GM12878 (cell line): ENCODE results near the gene S100A3. TPM values are rescaled to one million over a fixed set of nuclear protein-coding genes. Genes with fewer than 3 reads are reported as not detected.

Experiments used
- ATAC-seq: fragments of 200-7000 bp; cut with Tn5 transposase; 3 replicates; pipeline ENCODE4 v1.9.1; 2020; ENCODE audit warnings: mild to moderate bottlenecking, moderate library complexity
- BruUV-seq: library from RNA; stranded (reverse); fragments of 400-500 nt; replicated peaks from 2 replicates; lab custom pipeline; 2021; lab: Mats Ljungman, UMichigan
- CTCF ChIA-PET: fragments of 300-600 bp; sonication (Branson Sonifier 250); formaldehyde crosslinking; extraction: SDS; loops from one replicate; lab custom pipeline; 2021; ENCODE audit warnings: inconsistent platforms; lab: Yijun Ruan, JAX
- POLR2A ChIA-PET: fragments of 350-600 bp; formaldehyde crosslinking; extraction: SDS; loops from one replicate; lab custom pipeline; 2021; ENCODE audit warnings: inconsistent platforms; lab: Charles Lee
- RAD21 ChIA-PET: fragments of 300-600 bp; sonication (Branson Sonifier 250); formaldehyde crosslinking; loops from one replicate; lab custom pipeline; 2023; ENCODE audit warnings: antibody characterized with exemption; ENCODE audit not compliant: unreplicated experiment; lab: Charles Lee
- SMC1A ChIA-PET: fragments of 300-600 bp; sonication (Branson Sonifier 250); formaldehyde crosslinking; loops from one replicate; lab custom pipeline; 2023; ENCODE audit not compliant: unreplicated experiment, uncharacterized antibody; lab: Charles Lee
- DNase-seq: peaks from one replicate; pipeline ENCODE4 v3.0.0-alpha.2; 2011; ENCODE audit warnings: low read depth, low spot score
- FAIRE-seq: peaks from 3 replicates; lab custom pipeline; 2011; peaks lifted over from hg19 to GRCh38; lab: Jason Lieb, UNC
- H2AFZ ChIP-seq: 2 replicates; pipeline ENCODE4 v1.6.0; 2011; ENCODE audit warnings: low read depth, low read length, control low read depth; ENCODE audit not compliant: control insufficient read depth
- H3K27ac ChIP-seq: 2 replicates; pipeline ENCODE4 v1.5.1; 2011; ENCODE audit warnings: control low read depth; ENCODE audit not compliant: control insufficient read depth, insufficient read depth
- H3K27me3 ChIP-seq, 2 experiments: replicated peaks in 1 of 2; 2 replicates each; pipeline versions ENCODE4 v1.6.0 to v1.6.1; 2011; ENCODE audit warnings: low read length in 1 of 2; ENCODE audit not compliant: control insufficient read depth in 2 of 2, insufficient read depth in 2 of 2
- H3K36me3 ChIP-seq, 2 experiments: 2 replicates each; pipeline ENCODE4 v1.5.1; 2011; ENCODE audit warnings: low read length in 1 of 2; ENCODE audit not compliant: control insufficient read depth in 2 of 2, insufficient read depth in 2 of 2
- H3K4me1 ChIP-seq: 2 replicates; pipeline ENCODE4 v1.6.1; 2011; ENCODE audit warnings: mild to moderate bottlenecking, low read length, moderate library complexity, mixed read lengths; ENCODE audit not compliant: control insufficient read depth, insufficient read depth
- H3K4me2 ChIP-seq: 2 replicates; pipeline ENCODE4 v1.6.0; 2011; ENCODE audit warnings: control low read depth; ENCODE audit not compliant: control insufficient read depth, insufficient read depth
- H3K4me3 ChIP-seq: fragments of 200-600 bp; sonication (generic); 2 replicates; pipeline ENCODE4 v1.5.1; 2016
- H3K79me2 ChIP-seq: 2 replicates; pipeline ENCODE4 v1.6.0; 2011; ENCODE audit warnings: low read length; ENCODE audit not compliant: control insufficient read depth, insufficient read depth
- H3K9ac ChIP-seq: 2 replicates; pipeline ENCODE4 v1.8.0; 2011; ENCODE audit warnings: low read length, control low read depth, mixed read lengths; ENCODE audit not compliant: control insufficient read depth, insufficient read depth
- H3K9me3 ChIP-seq: replicated peaks from 3 replicates; pipeline ENCODE4 v1.5.1; 2011; ENCODE audit warnings: mild to moderate bottlenecking, low read length; ENCODE audit not compliant: control insufficient read depth, insufficient read depth
- H4K20me1 ChIP-seq: 2 replicates; pipeline ENCODE4 v1.6.0; 2011; ENCODE audit not compliant: control insufficient read depth, insufficient read depth
- ATF7 ChIP-seq: fragments of 450-650 bp; IDR thresholded peaks from 2 replicates; pipeline ENCODE4 v1.6.1; 2016; ENCODE audit warnings: low read depth, mild to moderate bottlenecking
- CBX3 ChIP-seq: fragments of 200-600 bp; sonication (generic); IDR thresholded peaks from 2 replicates; pipeline ENCODE4 v1.6.1; 2016; ENCODE audit warnings: low read depth, borderline replicate concordance
- CHD1 ChIP-seq: IDR thresholded peaks from 2 replicates; pipeline ENCODE4 v1.6.1; 2012; ENCODE audit warnings: low read depth, low read length, improper control_type of control experiment
- CHD2 ChIP-seq: IDR thresholded peaks from 2 replicates; pipeline ENCODE4 v1.6.1; 2011; ENCODE audit warnings: low read depth, low read length, improper control_type of control experiment, borderline replicate concordance
- DPF2 ChIP-seq: fragments of 450-650 bp; IDR thresholded peaks from 2 replicates; pipeline ENCODE4 v1.6.1; 2017; ENCODE audit warnings: mild to moderate bottlenecking
- ETV6 ChIP-seq, 2 experiments: fragments of 450-650 bp in 1 of 2; IDR thresholded peaks in 1 of 2; conservative IDR thresholded peaks in 1 of 2; 2 replicates each; pipeline ENCODE4 v1.6.1; 2014; ENCODE audit warnings: antibody characterized with exemption in 1 of 2, borderline replicate concordance in 1 of 2, low read depth in 1 of 2, mild to moderate bottlenecking in 1 of 2, moderate library complexity in 1 of 2
- HCFC1 ChIP-seq: fragments of 150-350 bp; IDR thresholded peaks from 2 replicates; pipeline ENCODE4 v1.6.1; 2014; ENCODE audit warnings: low read length
- IKZF1 ChIP-seq: fragments of 450-650 bp; conservative IDR thresholded peaks from 2 replicates; pipeline ENCODE4 v1.6.1; 2017; ENCODE audit warnings: antibody characterized with exemption, mild to moderate bottlenecking
- IRF5 ChIP-seq: fragments of 450-650 bp; IDR thresholded peaks from 2 replicates; pipeline ENCODE4 v1.6.1; 2017; ENCODE audit warnings: borderline replicate concordance
- JUND ChIP-seq: IDR thresholded peaks from 2 replicates; pipeline ENCODE4 v1.6.1; 2012; ENCODE audit warnings: low read depth, mild to moderate bottlenecking, low read length, improper control_type of control experiment, moderate library complexity
- KAT2A ChIP-seq: conservative IDR thresholded peaks from 2 replicates; pipeline ENCODE4 v1.6.1; 2011; ENCODE audit warnings: low read depth, low read length; ENCODE audit not compliant: control insufficient read depth
- NBN ChIP-seq: fragments of 450-650 bp; IDR thresholded peaks from 2 replicates; pipeline ENCODE4 v1.6.1; 2016
- RAD21 ChIP-seq: IDR thresholded peaks from 2 replicates; pipeline ENCODE4 v1.6.1; 2011; ENCODE audit warnings: mild to moderate bottlenecking, low read depth, low read length, moderate library complexity; ENCODE audit not compliant: insufficient read depth
- SPI1 ChIP-seq: IDR thresholded peaks from 2 replicates; pipeline ENCODE4 v1.6.1; 2011; ENCODE audit warnings: low read depth, mild to moderate bottlenecking, low read length, moderate library complexity, borderline replicate concordance; ENCODE audit not compliant: insufficient read depth
- WGBS: methylation state at CpG from one replicate; pipeline ENCODE4 v1.1.6; 2016; ENCODE audit warnings: low lambda C conversion rate; ENCODE audit not compliant: insufficient replicate concordance, insufficient coverage; ENCODE audit errors: missing lambda C conversion rate; 5-methylcytosine and 5-hydroxymethylcytosine counted together
- in situ Hi-C: fragments of 300-500 bp; cut with MboI; formaldehyde crosslinking; loops from 9 replicates; pipeline ENCODE4 v1.14.3; 2018; ENCODE audit warnings: mixed read lengths
- intact Hi-C: fragments of 100-400 bp; cut with micrococcal nuclease; formaldehyde crosslinking; loops from one replicate; pipeline ENCODE4 v1.14.2; 2022; ENCODE audit not compliant: unreplicated experiment
- polyA plus RNA-seq, 11 experiments: library from polyadenylated mRNA; depleted of rRNA in 4 of 11; unstranded in 6 of 11; stranded (reverse) in 5 of 11; fragments of >200 nt; fragmentation: Nextera tagmentation in 4 of 11; fragmentation: Illumina TruSeq in 1 of 11; extraction: Ambion mirVana in 4 of 11; extraction: Trizol in 1 of 11; gene quantifications; 1 replicate in 1 of 11; 2 replicates in 10 of 11; pipeline versions ENCODE4 v1.2.1 to v1.2.3, GENCODE V29; 2011 to 2016; ENCODE audit warnings: inconsistent platforms in 2 of 11, missing spikeins in 2 of 11, low read depth in 1 of 11
- total RNA-seq, 4 experiments: library from RNA; depleted of rRNA in 3 of 4; stranded (reverse); fragments of >200 nt in 3 of 4; fragmentation: Illumina TruSeq in 1 of 4; extraction: Trizol in 1 of 4; gene quantifications; 2 replicates each; pipeline versions ENCODE4 v1.2.1 to v1.2.3, GENCODE V29; 2013 to 2021
- TF ChIP-seq, protein P1 (sequence below): IDR thresholded peaks from 2 replicates; pipeline ENCODE4 v1.6.1; 2011; ENCODE audit warnings: borderline replicate concordance, low read depth, mild to moderate bottlenecking, moderate library complexity, low read length; ENCODE audit not compliant: insufficient read depth, poor library complexity, severe bottlenecking
- TF ChIP-seq, protein P2 (sequence below), 3 experiments: IDR thresholded peaks in 2 of 3; conservative IDR thresholded peaks in 1 of 3; 2 replicates each; pipeline ENCODE4 v1.5.1; 2011; ENCODE audit warnings: low read depth in 3 of 3, low read length in 3 of 3, mild to moderate bottlenecking in 3 of 3, control low read depth in 2 of 3, moderate library complexity in 2 of 3, inconsistent platforms in 1 of 3, mixed read lengths in 1 of 3; ENCODE audit not compliant: control insufficient read depth in 2 of 3, insufficient read depth in 1 of 3; ENCODE audit errors: extremely low read depth in 1 of 3

S100A3 gene
- total and polyA plus RNA-seq, 10 of the 15 experiments (the other 5 are each of a cell fraction or from before 2014, with no cell fraction given), result 0.32 to 0.45 TPM; not detected in 8

DNA sequence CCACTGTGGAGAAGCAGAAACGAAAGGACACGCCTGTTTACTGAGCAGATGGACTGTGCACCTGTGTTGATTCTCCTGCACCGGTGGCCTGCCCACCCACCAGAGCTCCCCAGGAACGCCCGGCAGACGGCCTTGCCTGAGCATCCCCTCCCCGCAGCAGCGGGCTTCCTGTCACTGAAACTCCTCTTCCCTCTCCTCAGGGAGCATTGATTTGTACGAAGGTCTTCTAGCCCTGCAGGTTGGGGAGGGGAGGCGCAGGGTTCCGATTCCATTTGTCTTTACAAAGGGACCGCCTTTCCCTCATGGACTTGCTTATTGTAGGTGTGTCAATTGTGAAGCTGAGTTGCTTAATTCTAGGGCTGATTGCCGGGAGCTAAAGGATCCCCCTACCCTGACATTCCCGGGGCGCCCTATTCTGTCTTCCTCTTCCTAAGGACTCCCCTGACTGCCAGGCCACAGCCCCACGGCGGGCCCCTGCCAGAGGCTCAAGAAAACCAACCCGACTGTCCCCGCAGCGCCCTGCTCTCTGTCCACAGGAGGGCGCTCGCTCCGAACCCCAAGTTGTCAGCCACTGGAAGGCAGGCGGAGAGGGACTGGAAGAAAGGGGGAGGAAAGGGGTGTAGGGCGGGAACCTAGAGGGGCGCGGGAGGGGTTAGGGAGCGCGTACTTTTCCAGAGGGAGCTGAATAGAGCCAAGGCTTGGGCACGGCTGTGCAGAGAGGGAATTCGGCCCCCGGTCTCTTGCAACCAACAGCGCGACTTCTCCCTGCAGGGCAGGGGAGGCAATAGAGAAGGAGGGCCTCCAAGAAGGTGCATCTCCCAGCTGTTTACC is 16.1 kb downstream of the S100A3 start:
- DNase-seq, result no peak
- ATAC-seq, result peak; percentile 51
- Histone ChIP-seq H3K4me2 (no peak overlapping the region), H4K20me1 (no peaks in the 10 kb centered on the region), H3K27ac (no peak overlapping the region), H3K4me3 (no peak overlapping the region), H3K36me3 (no peaks in the 10 kb centered on the region), H3K9ac (no peak overlapping the region), H3K9me3 (no peaks in the 10 kb centered on the region), H3K79me2 (no peaks in the 10 kb centered on the region; the same call in 1 of the 2 replicates), H2AFZ (no peak overlapping the region), H3K4me1 (peaks cover 12% of the 10 kb centered on the region), H3K27me3 (no peaks in the 10 kb centered on the region)
- 31% methylated on average over 31 of the region's 34 CpGs for WGBS
- CTCF ChIA-PET, result interaction anchor here (0.6 to 8.6 kb wide), 19 partner anchors 8 to 454 kb away, joined by 3 to 216 read pairs (median 9); partner anchors contain the start of genes RAB13, S100A14, S100A2 and S100A4
- RAD21 ChIA-PET, result interaction anchor here (0.9 to 6.4 kb wide), 10 partner anchors 12 to 101 kb away, joined by 4 to 74 read pairs (median 10); partner anchors contain the start of genes CHTOP, S100A2 and S100A4
- in situ Hi-C loops (no loop called here), intact Hi-C loops (loop anchor here (5.0 kb wide), 1 partner anchor 34 kb away; the partner anchor contains the start of gene S100A2)
- SMC1A ChIA-PET, result interaction anchor here (1.0 to 5.6 kb wide), 16 partner anchors 8 to 181 kb away, joined by 3 to 72 read pairs (median 7); partner anchors contain the start of genes S100A4 and S100A5
- POLR2A ChIA-PET, result interaction anchor here (1.0 to 3.2 kb wide), 4 partner anchors 12 to 35 kb away, joined by 3 to 29 read pairs (median 6); partner anchors contain the start of gene S100A4
- BruUV-seq, result no TSS peak
- FAIRE-seq, result no peak
- no peak for TF ChIP-seq CHD1
- TF ChIP-seq ETV6 (conservative IDR thresholded peaks at IDR 0.05 in 1 of 2, IDR thresholded peaks at IDR 0.05 in 1 of 2; ENCODE audit: borderline replicate concordance in 1 of 2, low read depth in 1 of 2), result no peak
- no peak for TF ChIP-seq JUND
- TF ChIP-seq HCFC1, result no peak
- no peak for TF ChIP-seq DPF2
- no peak for TF ChIP-seq SPI1
- no peak for TF ChIP-seq ATF7
- TF ChIP-seq, protein P1, sequence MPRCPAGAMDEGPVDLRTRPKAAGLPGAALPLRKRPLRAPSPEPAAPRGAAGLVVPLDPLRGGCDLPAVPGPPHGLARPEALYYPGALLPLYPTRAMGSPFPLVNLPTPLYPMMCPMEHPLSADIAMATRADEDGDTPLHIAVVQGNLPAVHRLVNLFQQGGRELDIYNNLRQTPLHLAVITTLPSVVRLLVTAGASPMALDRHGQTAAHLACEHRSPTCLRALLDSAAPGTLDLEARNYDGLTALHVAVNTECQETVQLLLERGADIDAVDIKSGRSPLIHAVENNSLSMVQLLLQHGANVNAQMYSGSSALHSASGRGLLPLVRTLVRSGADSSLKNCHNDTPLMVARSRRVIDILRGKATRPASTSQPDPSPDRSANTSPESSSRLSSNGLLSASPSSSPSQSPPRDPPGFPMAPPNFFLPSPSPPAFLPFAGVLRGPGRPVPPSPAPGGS, result no peak
- TF ChIP-seq KAT2A, result no peak
- no peak for TF ChIP-seq IRF5
- peak; percentile 74 for TF ChIP-seq RAD21
- 0 out of 2 replicates have a peak, but pooled peaks have one; percentile 14 for TF ChIP-seq IKZF1
- no peak for TF ChIP-seq NBN
- TF ChIP-seq, protein P2, sequence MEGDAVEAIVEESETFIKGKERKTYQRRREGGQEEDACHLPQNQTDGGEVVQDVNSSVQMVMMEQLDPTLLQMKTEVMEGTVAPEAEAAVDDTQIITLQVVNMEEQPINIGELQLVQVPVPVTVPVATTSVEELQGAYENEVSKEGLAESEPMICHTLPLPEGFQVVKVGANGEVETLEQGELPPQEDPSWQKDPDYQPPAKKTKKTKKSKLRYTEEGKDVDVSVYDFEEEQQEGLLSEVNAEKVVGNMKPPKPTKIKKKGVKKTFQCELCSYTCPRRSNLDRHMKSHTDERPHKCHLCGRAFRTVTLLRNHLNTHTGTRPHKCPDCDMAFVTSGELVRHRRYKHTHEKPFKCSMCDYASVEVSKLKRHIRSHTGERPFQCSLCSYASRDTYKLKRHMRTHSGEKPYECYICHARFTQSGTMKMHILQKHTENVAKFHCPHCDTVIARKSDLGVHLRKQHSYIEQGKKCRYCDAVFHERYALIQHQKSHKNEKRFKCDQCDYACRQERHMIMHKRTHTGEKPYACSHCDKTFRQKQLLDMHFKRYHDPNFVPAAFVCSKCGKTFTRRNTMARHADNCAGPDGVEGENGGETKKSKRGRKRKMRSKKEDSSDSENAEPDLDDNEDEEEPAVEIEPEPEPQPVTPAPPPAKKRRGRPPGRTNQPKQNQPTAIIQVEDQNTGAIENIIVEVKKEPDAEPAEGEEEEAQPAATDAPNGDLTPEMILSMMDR (IDR thresholded peaks at IDR 0.05 in 2 of 3, conservative IDR thresholded peaks at IDR 0.05 in 1 of 3; ENCODE audit: control insufficient read depth in 2 of 3, extremely low read depth in 1 of 3, insufficient read depth in 1 of 3, low read depth in 3 of 3, low read length in 3 of 3), result peak; percentile 73 to 86 (median 73)
- no peak for TF ChIP-seq CHD2
- no peak for TF ChIP-seq CBX3
